ENCODE results near the gene SH3BP1. TPM values are rescaled to one million over a fixed set of nuclear protein-coding genes. Genes with fewer than 3 reads are reported as not detected.

Gene SH3BP1
- total and polyA plus RNA-seq, 2 donors (not counting 1 experiment from before 2014, with no cell fraction given), result 44.0 to 69.7 TPM

DNA sequence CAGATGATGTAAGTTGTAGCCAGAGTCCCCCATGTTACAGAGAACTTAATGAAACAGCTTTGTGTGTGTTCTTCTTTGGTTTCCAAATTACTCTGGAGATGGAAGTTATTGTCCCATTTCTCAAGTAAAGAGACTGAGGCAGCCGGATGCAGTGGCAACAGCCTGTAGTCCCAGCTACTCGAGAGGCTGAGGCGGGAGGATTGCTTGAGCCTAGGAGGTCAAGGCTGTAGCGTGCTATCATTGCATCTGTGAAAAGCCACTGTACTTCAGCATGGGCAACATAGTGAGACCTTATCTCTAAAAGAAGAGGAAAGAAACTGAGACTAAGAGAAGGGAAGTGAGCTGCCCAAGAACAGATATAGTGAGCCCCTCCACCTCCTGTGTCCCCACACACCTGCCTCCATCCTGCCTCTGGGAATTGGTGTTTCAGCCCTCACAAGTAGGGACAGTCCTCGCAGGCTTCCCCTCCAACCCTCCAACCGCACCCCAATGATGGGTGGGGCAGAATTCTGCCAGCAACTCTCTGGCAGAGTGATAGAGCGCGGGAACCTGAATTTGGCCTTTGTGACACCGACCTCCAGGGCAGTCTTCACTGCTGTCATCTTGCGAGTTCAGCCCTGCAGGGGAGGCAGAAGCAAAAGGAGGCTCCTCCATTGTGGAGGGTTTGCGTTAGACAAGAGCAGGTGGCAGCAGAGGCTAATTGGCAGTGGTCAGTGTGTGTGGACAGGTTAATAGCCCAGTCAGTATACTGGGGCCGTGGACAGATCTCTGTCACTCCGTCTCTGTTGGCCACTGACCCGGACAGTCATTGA lies 20.6 kb downstream of the SH3BP1 start:
- Histone ChIP-seq H4K20me1 (ENCODE audit: control insufficient read depth, insufficient read depth, low read length, poor library complexity, severe bottlenecking) (peaks cover 8% of the 10 kb centered on the region), H3K4me1 (ENCODE audit: control insufficient read depth in 2 of 2, insufficient read depth in 2 of 2, low read length in 2 of 2) (peaks cover 38 to 49% of the 10 kb centered on the region in 2 donors), H3K27ac (ENCODE audit: low read length in 2 of 2) (peak overlapping the region; percentile 48 to 71), H3K27me3 (replicated peaks in 1 of 4; ENCODE audit: control extremely low read depth in 1 of 4, control insufficient read depth in 3 of 4, insufficient read depth in 4 of 4, low read length in 3 of 4) (no peaks in the 10 kb centered on the region), H3K36me3 (replicated peaks in 1 of 2; ENCODE audit: control extremely low read depth in 1 of 2, control insufficient read depth in 1 of 2, extremely low read depth in 1 of 2, insufficient read depth in 2 of 2, low read length in 1 of 2) (peaks cover 0 to under 1% of the 10 kb centered on the region in 2 experiments), H3K9me3 (ENCODE audit: control extremely low read depth in 1 of 3, control insufficient read depth in 2 of 3, insufficient read depth in 1 of 3, low read length in 2 of 3) (no peaks in the 10 kb centered on the region), H2AFZ (ENCODE audit: insufficient read depth, low read depth, low read length, poor library complexity, severe bottlenecking) (peak overlapping the region; percentile 41), H3K9ac (ENCODE audit: low read length) (peak overlapping the region; percentile 66), H3K4me2 (replicated peaks; ENCODE audit: low read depth, low read length, poor library complexity, severe bottlenecking) (peak overlapping the region; percentile 97), H3K4me3 (ENCODE audit: control extremely low read depth in 1 of 5, extremely low read depth in 1 of 5, insufficient read depth in 1 of 5, low read depth in 2 of 5, low read length in 4 of 5) (peak overlapping the region in 4 of 5 experiments; percentile 39 to 71 (median 60)), H3K79me2 (ENCODE audit: control insufficient read depth, insufficient read depth, low read length) (peaks cover 48% of the 10 kb centered on the region)
- ChIA-PET POLR2A (interaction anchor here (1.0 to 3.0 kb wide), 5 partner anchors 16 to 52 kb away, joined by 3 to 44 read pairs (median 8); partner anchors contain the start of genes GGA1 and LGALS1), CTCF (interaction anchor here (1.7 to 22.6 kb wide), 7 partner anchors 11 to 203 kb away, joined by 6 to 462 read pairs (median 33); partner anchors contain the start of genes GGA1, LGALS1 and NOL12)
- Mint-ChIP-seq H3K4me3 (peak overlapping the region; percentile 89), H3K27me3 (no peaks in the 10 kb centered on the region), H3K4me1 (peaks cover 49% of the 10 kb centered on the region), H3K9me3 (ENCODE audit: insufficient read depth) (no peaks in the 10 kb centered on the region), H3K27ac (peak overlapping the region; percentile 88)
- ATAC-seq (ENCODE audit: low read depth) (no peak), DNase-seq (peak; percentile 46)
- intact Hi-C loops (cut with micrococcal nuclease), result no loop called here
- WGBS (ENCODE audit: insufficient coverage), result 72% methylated on average over 12 of the region's 14 CpGs
- TF ChIP-seq CTCF (IDR thresholded peaks at IDR 0.05), result no peak
- no peak for TF ChIP-seq EZH2 (IDR thresholded peaks at IDR 0.05; ENCODE audit: borderline replicate concordance, insufficient read depth, low read depth, low read length, poor library complexity, severe bottlenecking)

DNA sequence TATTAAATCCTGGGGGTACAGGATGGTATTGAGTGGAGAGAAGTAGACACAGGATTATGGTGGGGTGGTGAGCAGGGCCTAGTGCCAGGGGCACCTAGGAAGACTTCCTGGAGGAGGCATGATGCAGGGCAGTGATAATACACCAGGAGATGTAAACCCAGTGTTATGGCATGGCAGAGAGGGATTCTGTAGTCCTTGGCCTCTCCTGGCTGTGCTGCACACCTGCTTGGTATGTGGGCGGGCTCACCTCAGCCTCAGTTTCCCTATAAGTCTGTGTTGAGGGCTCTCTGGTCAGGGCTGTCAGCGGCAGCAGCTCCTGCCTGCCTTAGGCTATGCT lies 21.2 kb downstream of the SH3BP1 start:
- Mint-ChIP-seq H3K4me3 (peak overlapping the region; percentile 89), H3K4me1 (peaks cover 49% of the 10 kb centered on the region), H3K27me3 (no peaks in the 10 kb centered on the region), H3K9me3 (ENCODE audit: insufficient read depth) (no peaks in the 10 kb centered on the region), H3K27ac (peak overlapping the region; percentile 88)
- Histone ChIP-seq H2AFZ (ENCODE audit: insufficient read depth, low read depth, low read length, poor library complexity, severe bottlenecking) (no peak overlapping the region), H3K4me2 (replicated peaks; ENCODE audit: low read depth, low read length, poor library complexity, severe bottlenecking) (peak overlapping the region; percentile 97), H3K27me3 (replicated peaks in 1 of 4; ENCODE audit: control extremely low read depth in 1 of 4, control insufficient read depth in 3 of 4, insufficient read depth in 4 of 4, low read length in 3 of 4) (no peaks in the 10 kb centered on the region), H3K9me3 (ENCODE audit: control extremely low read depth in 1 of 3, control insufficient read depth in 2 of 3, insufficient read depth in 1 of 3, low read length in 2 of 3) (no peaks in the 10 kb centered on the region), H3K79me2 (ENCODE audit: control insufficient read depth, insufficient read depth, low read length) (peaks cover 48% of the 10 kb centered on the region), H3K4me1 (ENCODE audit: control insufficient read depth in 2 of 2, insufficient read depth in 2 of 2, low read length in 2 of 2) (peaks cover 38 to 49% of the 10 kb centered on the region in 2 donors), H3K9ac (ENCODE audit: low read length) (no peak overlapping the region), H3K27ac (ENCODE audit: low read length in 2 of 2) (peak overlapping the region; percentile 4 to 71), H3K36me3 (replicated peaks in 1 of 2; ENCODE audit: control extremely low read depth in 1 of 2, control insufficient read depth in 1 of 2, extremely low read depth in 1 of 2, insufficient read depth in 2 of 2, low read length in 1 of 2) (peaks cover 0 to 6% of the 10 kb centered on the region in 2 experiments), H4K20me1 (ENCODE audit: control insufficient read depth, insufficient read depth, low read length, poor library complexity, severe bottlenecking) (peaks cover 8% of the 10 kb centered on the region), H3K4me3 (ENCODE audit: control extremely low read depth in 1 of 5, extremely low read depth in 1 of 5, insufficient read depth in 1 of 5, low read depth in 2 of 5, low read length in 4 of 5) (peak overlapping the region in 1 of 5 experiments; percentile 71)
- ChIA-PET POLR2A (interaction anchor here (1.0 to 2.0 kb wide), 7 partner anchors 14 to 52 kb away, joined by 3 to 13 read pairs (median 5); partner anchors contain the start of genes GGA1, LGALS1 and NOL12), CTCF (interaction anchor here (1.2 to 22.6 kb wide), 8 partner anchors 10 to 202 kb away, joined by 3 to 462 read pairs (median 23); partner anchors contain the start of genes GGA1, LGALS1 and NOL12)
- TF ChIP-seq EZH2 (IDR thresholded peaks at IDR 0.05; ENCODE audit: borderline replicate concordance, insufficient read depth, low read depth, low read length, poor library complexity, severe bottlenecking), result no peak
- no peak for TF ChIP-seq CTCF (IDR thresholded peaks at IDR 0.05)
- DNase-seq (no peak), ATAC-seq (ENCODE audit: low read depth) (no peak)
- WGBS (ENCODE audit: insufficient coverage), result 88% methylated on average over 2 of the region's 2 CpGs
- intact Hi-C loops (cut with micrococcal nuclease), result loop anchor here (1.0 kb wide), 1 partner anchor 21 kb away; no protein-coding TSS in a partner anchor

All from B cell (primary cell).